ENCODE measurements around the gene CRISPLD2. TPM values are rescaled to one million over a fixed set of nuclear protein-coding genes. Genes with fewer than 3 reads are reported as not detected.

CRISPLD2 gene
- total RNA-seq, 4 donors from 2014 or later = 174 to 411 (median 219) TPM

DNA sequence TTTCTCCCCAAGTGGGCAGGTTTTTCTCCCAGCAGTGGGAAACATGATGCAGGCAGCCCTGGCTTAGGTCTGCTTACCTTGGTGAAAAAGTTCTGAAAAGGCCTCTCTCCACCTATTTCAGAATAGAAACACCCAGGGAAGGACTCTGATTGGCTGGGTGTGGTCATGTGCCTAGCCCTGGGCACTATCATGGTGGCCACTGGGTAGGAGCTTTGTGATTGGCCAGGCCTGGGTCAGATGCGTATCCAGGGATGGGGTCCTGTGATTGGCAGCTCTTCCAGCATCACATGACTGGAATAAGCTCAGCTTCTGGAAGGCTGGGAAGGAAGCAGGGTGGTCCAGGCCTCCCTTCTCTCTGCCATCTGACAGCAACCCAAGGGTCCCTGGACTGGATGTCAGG lies 138.0 kb downstream of the CRISPLD2 start:
- Histone ChIP-seq H3K4me1 (peaks cover 0 to 12% (median under 1%) of the 10 kb centered on the region in 3 donors), H3K27ac (no peak overlapping the region), H3K4me3 (no peak overlapping the region), H3K36me3 (no peaks in the 10 kb centered on the region), H3K27me3 (no peaks in the 10 kb centered on the region), H3K9me3 (no peaks in the 10 kb centered on the region)
- ATAC-seq = no peak
- TF ChIP-seq EP300 (IDR thresholded peaks at IDR 0.05) (no peak), POLR2A (IDR thresholded peaks at IDR 0.05) (no peak), POLR2AphosphoS5 (IDR thresholded peaks at IDR 0.05) (no peak)
- TF ChIP-seq, protein P1, sequence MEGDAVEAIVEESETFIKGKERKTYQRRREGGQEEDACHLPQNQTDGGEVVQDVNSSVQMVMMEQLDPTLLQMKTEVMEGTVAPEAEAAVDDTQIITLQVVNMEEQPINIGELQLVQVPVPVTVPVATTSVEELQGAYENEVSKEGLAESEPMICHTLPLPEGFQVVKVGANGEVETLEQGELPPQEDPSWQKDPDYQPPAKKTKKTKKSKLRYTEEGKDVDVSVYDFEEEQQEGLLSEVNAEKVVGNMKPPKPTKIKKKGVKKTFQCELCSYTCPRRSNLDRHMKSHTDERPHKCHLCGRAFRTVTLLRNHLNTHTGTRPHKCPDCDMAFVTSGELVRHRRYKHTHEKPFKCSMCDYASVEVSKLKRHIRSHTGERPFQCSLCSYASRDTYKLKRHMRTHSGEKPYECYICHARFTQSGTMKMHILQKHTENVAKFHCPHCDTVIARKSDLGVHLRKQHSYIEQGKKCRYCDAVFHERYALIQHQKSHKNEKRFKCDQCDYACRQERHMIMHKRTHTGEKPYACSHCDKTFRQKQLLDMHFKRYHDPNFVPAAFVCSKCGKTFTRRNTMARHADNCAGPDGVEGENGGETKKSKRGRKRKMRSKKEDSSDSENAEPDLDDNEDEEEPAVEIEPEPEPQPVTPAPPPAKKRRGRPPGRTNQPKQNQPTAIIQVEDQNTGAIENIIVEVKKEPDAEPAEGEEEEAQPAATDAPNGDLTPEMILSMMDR (IDR thresholded peaks at IDR 0.05) = no peak
- WGBS, 2 donors (ENCODE audit: low coverage in 1 of 2) = no CpG with 5 or more reads among the region's 1 CpG

Other genes starting within 250 kb of the CRISPLD2 start
- gene COTL1, start 201.9 kb upstream of the CRISPLD2 start, total RNA-seq = 10 to 100 TPM; 13.1 to 46.2 (median 37.3) TPM
- 100 to 1,000 TPM in 1 of 4 donors, 10 to 100 TPM in 3; 70.5 to 114 (median 80.5) TPM for gene KLHL36, start 171.5 kb upstream of the CRISPLD2 start, total RNA-seq
- gene USP10, start 120.0 kb upstream of the CRISPLD2 start, total RNA-seq = 10 to 100 TPM; 49.1 to 70.2 (median 60.0) TPM
- 10 to 100 TPM; 55.3 to 77.5 (median 66.3) TPM for gene ZDHHC7, start 191.6 kb downstream of the CRISPLD2 start, total RNA-seq
- gene KIAA0513, start 207.8 kb downstream of the CRISPLD2 start, total RNA-seq = 10 to 100 TPM; 14.8 to 43.4 (median 28.5) TPM